Measurements from ENCODE around the gene KAT7. TPM values are rescaled to one million over a fixed set of nuclear protein-coding genes. Genes with fewer than 3 reads are reported as not detected.

The KAT7 gene
- total RNA-seq, 1 donor from 2014 or later: 93.5 TPM

GRCh38 chr17:49762151-49762941 lies 26.1 kb upstream of the KAT7 start:
- H3K9me3 Mint-ChIP-seq: peaks cover 4% of the 10 kb centered on the region
- H3K4me1 Mint-ChIP-seq: peaks cover 25% of the 10 kb centered on the region
- peaks cover 29% of the 10 kb centered on the region for H3K27me3 Mint-ChIP-seq (ENCODE audit: low read depth)
- H3K36me3 Mint-ChIP-seq (ENCODE audit: low read depth): no peaks in the 10 kb centered on the region
- H3K4me3 Mint-ChIP-seq: peak overlapping the region; percentile 94
- DNase-seq (ENCODE audit: low read depth, low spot score): no peak
- no peak for TF ChIP-seq CTCF (conservative IDR thresholded peaks at IDR 0.05)
- no peak overlapping the region for H3K27ac Mint-ChIP-seq (ENCODE audit: unreplicated experiment)

GRCh38 chr17:49763735-49764558 lies 24.5 kb upstream of the KAT7 start, which contains the start of gene FAM117A:
Gene FAM117A, minus strand, starts transcription at chr17:49764131. Its CDS starts 44 bp downstream, at chr17:49764087.
- peak; percentile 87 for DNase-seq (ENCODE audit: low read depth, low spot score)
- peaks cover 25% of the 10 kb centered on the region for H3K4me1 Mint-ChIP-seq
- H3K4me3 Mint-ChIP-seq: peak within 1 kb of the TSS; percentile 94
- peaks cover 4% of the 10 kb centered on the region for H3K9me3 Mint-ChIP-seq
- no peaks in the 10 kb centered on the region for H3K36me3 Mint-ChIP-seq (ENCODE audit: low read depth)
- peaks cover 32% of the 10 kb centered on the region for H3K27me3 Mint-ChIP-seq (ENCODE audit: low read depth)
- TF ChIP-seq CTCF (conservative IDR thresholded peaks at IDR 0.05): no peak
- H3K27ac Mint-ChIP-seq (ENCODE audit: unreplicated experiment): peak within 1 kb of the TSS; percentile 70

GRCh38 chr17:49764559-49765180 lies 23.8 kb upstream of the KAT7 start:
- peak overlapping the region; percentile 91 for H3K4me3 Mint-ChIP-seq
- peaks cover 4% of the 10 kb centered on the region for H3K9me3 Mint-ChIP-seq
- DNase-seq (ENCODE audit: low read depth, low spot score): no peak
- no peak overlapping the region for H3K27ac Mint-ChIP-seq (ENCODE audit: unreplicated experiment)
- peaks cover 25% of the 10 kb centered on the region for H3K4me1 Mint-ChIP-seq
- TF ChIP-seq CTCF (conservative IDR thresholded peaks at IDR 0.05): no peak
- peaks cover 32% of the 10 kb centered on the region for H3K27me3 Mint-ChIP-seq (ENCODE audit: low read depth)
- no peaks in the 10 kb centered on the region for H3K36me3 Mint-ChIP-seq (ENCODE audit: low read depth)

DNA sequence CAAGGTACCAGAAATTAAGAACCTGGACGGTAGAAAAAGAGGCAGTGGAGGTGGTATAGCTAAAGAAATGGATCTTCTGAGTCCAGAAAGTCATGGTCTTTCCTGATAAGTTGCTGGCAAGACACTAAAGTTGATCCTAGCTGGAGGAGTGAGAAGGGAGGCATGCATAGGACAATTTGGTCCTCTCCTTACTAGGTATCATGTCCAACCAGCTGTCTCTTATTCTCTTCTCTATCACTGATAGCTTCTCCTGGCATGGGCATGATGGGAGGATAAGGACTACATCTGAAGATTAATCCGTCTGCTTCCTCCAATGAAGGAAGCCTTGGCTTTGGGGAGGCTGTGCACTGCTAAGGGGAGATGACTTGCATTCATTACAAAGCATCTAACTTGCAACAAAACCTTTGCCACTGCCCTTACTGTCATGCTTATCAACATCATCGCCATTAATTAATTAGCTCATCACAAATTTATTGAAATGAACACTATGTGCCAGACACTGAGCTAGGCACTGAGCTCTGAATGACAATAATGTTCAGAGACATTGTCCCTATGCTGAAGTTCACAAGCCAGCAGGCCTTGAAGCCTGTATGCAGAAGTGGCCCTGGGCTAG lies 21.5 kb upstream of the KAT7 start:
- TF ChIP-seq CTCF (conservative IDR thresholded peaks at IDR 0.05): no peak
- H3K27me3 Mint-ChIP-seq (ENCODE audit: low read depth): peaks cover 32% of the 10 kb centered on the region
- no peaks in the 10 kb centered on the region for H3K36me3 Mint-ChIP-seq (ENCODE audit: low read depth)
- DNase-seq (ENCODE audit: low read depth, low spot score): no peak
- no peak overlapping the region for H3K27ac Mint-ChIP-seq (ENCODE audit: unreplicated experiment)
- H3K9me3 Mint-ChIP-seq: peaks cover 4% of the 10 kb centered on the region
- peaks cover 21% of the 10 kb centered on the region for H3K4me1 Mint-ChIP-seq
- no peak overlapping the region for H3K4me3 Mint-ChIP-seq
